Measurements from ENCODE around the gene RAD51AP2.
"Not testable (repeated sequence)": the region's sequence is repeated elsewhere in the genome, so short reads cannot be mapped to it uniquely, and the experiment has no call there.

RAD51AP2 gene

GRCh38 chr2:17518212-17519154 lies at the start of gene RAD51AP2:
Gene RAD51AP2, minus strand, starts transcription at chr2:17518440. Its CDS starts 25 bp downstream, at chr2:17518415.
- TF ChIP-seq EZH2phosphoT487 (IDR thresholded peaks at IDR 0.05; ENCODE audit: borderline replicate concordance): no peak
- H3K9ac ChIP-seq (ENCODE audit: low read depth, low read length, poor library complexity, severe bottlenecking): no peak within 1 kb of the TSS
- no peaks in the 10 kb centered on the region for H3K9me3 ChIP-seq (ENCODE audit: insufficient read depth, low read depth, low read length)
- no peak within 1 kb of the TSS for H3K4me2 ChIP-seq (ENCODE audit: low read depth, low read length, poor library complexity, severe bottlenecking)
- no peaks in the 10 kb centered on the region for H3K4me1 ChIP-seq (ENCODE audit: insufficient read depth, low read length, poor library complexity, severe bottlenecking)
- no peaks in the 10 kb centered on the region for H3K27me3 ChIP-seq (ENCODE audit: insufficient read depth, low read length, poor library complexity, severe bottlenecking)
- no peaks in the 10 kb centered on the region for H3K79me2 ChIP-seq (ENCODE audit: insufficient read depth, low read length)
- H3K9me2 ChIP-seq (replicated peaks; ENCODE audit: low read depth, low read length): no peaks in the 10 kb centered on the region
- no peaks in the 10 kb centered on the region for H3K36me3 ChIP-seq (ENCODE audit: insufficient read depth, low read length)
- no peaks in the 10 kb centered on the region for H4K20me1 ChIP-seq (ENCODE audit: insufficient read depth, low read length, poor library complexity, severe bottlenecking)
- no peak within 1 kb of the TSS for H3K4me3 ChIP-seq (ENCODE audit: low read length, poor library complexity, severe bottlenecking)
- H2AFZ ChIP-seq (ENCODE audit: low read length): no peak within 1 kb of the TSS
- no peaks in the 10 kb centered on the region for H3F3A ChIP-seq (ENCODE audit: low read depth)

DNA sequence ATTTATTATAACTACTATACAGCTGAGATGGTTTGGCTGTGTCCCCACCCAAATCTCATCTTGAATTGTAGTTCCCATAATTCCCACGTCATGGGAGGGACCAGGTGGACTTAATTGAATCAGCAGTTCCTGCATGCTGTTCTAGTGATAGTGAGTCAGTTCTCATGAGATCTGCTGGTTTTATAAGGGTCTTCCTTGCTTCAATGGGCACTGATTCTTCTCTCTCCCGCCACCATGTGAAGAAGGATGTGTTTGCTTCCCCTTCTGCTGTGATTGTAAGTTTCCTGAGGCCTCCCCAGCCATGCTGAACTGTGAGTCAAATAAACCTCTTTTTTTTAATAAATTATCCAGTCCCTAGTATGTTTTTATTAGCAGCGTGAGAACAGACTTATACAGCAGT lies 47.5 kb upstream of the RAD51AP2 start:
- not testable (repeated sequence) for H3K27me3 ChIP-seq (ENCODE audit: insufficient read depth, low read length, poor library complexity, severe bottlenecking); H2AFZ ChIP-seq (ENCODE audit: low read length); H3K4me2 ChIP-seq (ENCODE audit: low read depth, low read length, poor library complexity, severe bottlenecking); H3K4me1 ChIP-seq (ENCODE audit: insufficient read depth, low read length, poor library complexity, severe bottlenecking); H4K20me1 ChIP-seq (ENCODE audit: insufficient read depth, low read length, poor library complexity, severe bottlenecking); H3K4me3 ChIP-seq (ENCODE audit: low read length, poor library complexity, severe bottlenecking); H3F3A ChIP-seq (ENCODE audit: low read depth); H3K79me2 ChIP-seq (ENCODE audit: insufficient read depth, low read length); H3K9me2 ChIP-seq (replicated peaks; ENCODE audit: low read depth, low read length); H3K9me3 ChIP-seq (ENCODE audit: insufficient read depth, low read depth, low read length); H3K9ac ChIP-seq (ENCODE audit: low read depth, low read length, poor library complexity, severe bottlenecking); H3K36me3 ChIP-seq (ENCODE audit: insufficient read depth, low read length)

GRCh38 chr2:17558878-17559277 lies 40.6 kb upstream of the RAD51AP2 start:
- Histone ChIP-seq H3F3A (ENCODE audit: low read depth) (no peaks in the 10 kb centered on the region), H3K9me3 (ENCODE audit: insufficient read depth, low read depth, low read length) (no peaks in the 10 kb centered on the region), H3K27me3 (ENCODE audit: insufficient read depth, low read length, poor library complexity, severe bottlenecking) (no peaks in the 10 kb centered on the region), H3K4me3 (ENCODE audit: low read length, poor library complexity, severe bottlenecking) (no peak overlapping the region), H4K20me1 (ENCODE audit: insufficient read depth, low read length, poor library complexity, severe bottlenecking) (no peaks in the 10 kb centered on the region), H3K9ac (ENCODE audit: low read depth, low read length, poor library complexity, severe bottlenecking) (no peak overlapping the region), H2AFZ (ENCODE audit: low read length) (no peak overlapping the region), H3K36me3 (ENCODE audit: insufficient read depth, low read length) (no peaks in the 10 kb centered on the region), H3K4me1 (ENCODE audit: insufficient read depth, low read length, poor library complexity, severe bottlenecking) (no peaks in the 10 kb centered on the region), H3K9me2 (replicated peaks; ENCODE audit: low read depth, low read length) (no peaks in the 10 kb centered on the region), H3K4me2 (ENCODE audit: low read depth, low read length, poor library complexity, severe bottlenecking) (no peak overlapping the region), H3K79me2 (ENCODE audit: insufficient read depth, low read length) (no peaks in the 10 kb centered on the region)
- no peak for TF ChIP-seq EZH2phosphoT487 (IDR thresholded peaks at IDR 0.05; ENCODE audit: borderline replicate concordance)

DNA sequence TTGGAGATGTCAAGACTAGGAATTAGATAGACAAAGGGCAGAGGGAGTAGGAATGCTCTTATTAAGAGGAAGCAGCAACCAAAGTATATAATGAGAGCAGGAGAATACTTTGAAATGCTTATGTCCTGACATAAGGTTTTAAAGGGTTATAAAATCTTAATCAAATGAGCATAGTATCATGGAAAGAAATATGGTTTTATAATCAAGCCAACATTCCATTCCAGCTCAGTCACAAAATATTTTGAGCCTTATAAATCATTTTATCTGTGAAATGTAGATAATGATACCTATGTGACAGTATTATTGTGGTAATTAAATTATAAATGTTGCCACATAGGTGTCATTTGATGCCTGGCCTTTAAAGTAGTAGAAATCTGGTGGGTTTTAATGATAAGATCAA lies 39.8 kb upstream of the RAD51AP2 start:
- Histone ChIP-seq H3K36me3 (ENCODE audit: insufficient read depth, low read length) (no peaks in the 10 kb centered on the region), H3K79me2 (ENCODE audit: insufficient read depth, low read length) (no peaks in the 10 kb centered on the region), H3K4me2 (ENCODE audit: low read depth, low read length, poor library complexity, severe bottlenecking) (no peak overlapping the region)

More for the DNA sequence above, 39.8 kb upstream of the RAD51AP2 start:
- no peaks in the 10 kb centered on the region for H3K27me3 ChIP-seq (ENCODE audit: insufficient read depth, low read length, poor library complexity, severe bottlenecking)
- H3K9me3 ChIP-seq (ENCODE audit: insufficient read depth, low read depth, low read length): no peaks in the 10 kb centered on the region
- H3K9me2 ChIP-seq (replicated peaks; ENCODE audit: low read depth, low read length): no peaks in the 10 kb centered on the region
- H3F3A ChIP-seq (ENCODE audit: low read depth): no peaks in the 10 kb centered on the region
- H3K4me3 ChIP-seq (ENCODE audit: low read length, poor library complexity, severe bottlenecking): no peak overlapping the region
- no peak overlapping the region for H2AFZ ChIP-seq (ENCODE audit: low read length)
- no peak overlapping the region for H3K9ac ChIP-seq (ENCODE audit: low read depth, low read length, poor library complexity, severe bottlenecking)
- no peaks in the 10 kb centered on the region for H4K20me1 ChIP-seq (ENCODE audit: insufficient read depth, low read length, poor library complexity, severe bottlenecking)
- H3K4me1 ChIP-seq (ENCODE audit: insufficient read depth, low read length, poor library complexity, severe bottlenecking): no peaks in the 10 kb centered on the region
- TF ChIP-seq EZH2phosphoT487 (IDR thresholded peaks at IDR 0.05; ENCODE audit: borderline replicate concordance): no peak
- no peak for TF ChIP-seq CTCF (conservative IDR thresholded peaks at IDR 0.05; ENCODE audit: low read length)
